ENCODE measurements around the gene THSD4. TPM values are rescaled to one million over a fixed set of nuclear protein-coding genes. Genes with fewer than 3 reads are reported as not detected.
A peak's percentile ranks its signal among the peaks of the same experiment; 100 is the strongest.
"Not testable (repeated sequence)": the region's sequence is repeated elsewhere in the genome, so short reads cannot be mapped to it uniquely, and the experiment has no call there.

THSD4 gene
- total and polyA plus RNA-seq, 2 experiments from 2014 or later = 5.1 to 25.5 TPM

DNA sequence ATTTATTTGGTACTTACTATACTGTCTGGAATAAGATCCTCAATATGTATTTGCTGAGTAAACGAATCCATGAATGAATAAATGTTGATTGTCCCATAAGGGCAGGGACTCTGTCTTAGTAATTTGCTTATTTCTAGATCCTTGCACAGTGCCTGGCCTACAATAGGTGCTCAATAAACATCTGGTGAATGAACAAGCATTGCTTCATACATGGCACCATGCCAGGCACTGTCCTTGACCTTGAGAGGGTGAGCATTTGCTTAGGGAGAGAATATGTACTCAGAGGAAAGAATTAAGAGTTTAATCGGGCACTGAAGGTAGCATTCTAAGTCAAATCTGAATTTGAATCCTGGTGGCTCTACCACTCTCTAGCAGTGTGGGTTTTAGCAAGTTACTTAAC lies 282.1 kb downstream of the THSD4 start:
- no peak for TF ChIP-seq CTCF (IDR thresholded peaks at IDR 0.05; ENCODE audit: low read depth, low read length)
- H3K9me3 ChIP-seq (ENCODE audit: low read depth) = no peaks in the 10 kb centered on the region
- H3K27me3 ChIP-seq = no peaks in the 10 kb centered on the region
- no peaks in the 10 kb centered on the region for H3K4me1 ChIP-seq (ENCODE audit: low read depth)
- peak in 1 of 2 donors; percentile 50 for DNase-seq (ENCODE audit: low read depth in 1 of 2, low spot score in 1 of 2)
- H3K27ac ChIP-seq = no peak overlapping the region
- H3K4me3 ChIP-seq = no peak overlapping the region
- no peaks in the 10 kb centered on the region for H3K36me3 ChIP-seq

- H3K4me1 ChIP-seq (ENCODE audit: low read depth) = no peaks in the 10 kb centered on the region
- H3K36me3 ChIP-seq = no peaks in the 10 kb centered on the region
- no peak overlapping the region for H3K4me3 ChIP-seq
- no peak for DNase-seq (ENCODE audit: low read depth in 1 of 2, low spot score in 1 of 2)
- H3K27me3 ChIP-seq = no peaks in the 10 kb centered on the region
- H3K9me3 ChIP-seq (ENCODE audit: low read depth) = no peaks in the 10 kb centered on the region
- TF ChIP-seq CTCF (IDR thresholded peaks at IDR 0.05; ENCODE audit: low read depth, low read length) = no peak
- H3K27ac ChIP-seq = no peak overlapping the region
These were observed 285.0 kb downstream of the THSD4 start for GRCh38 chr15:71400294-71400693.

DNA sequence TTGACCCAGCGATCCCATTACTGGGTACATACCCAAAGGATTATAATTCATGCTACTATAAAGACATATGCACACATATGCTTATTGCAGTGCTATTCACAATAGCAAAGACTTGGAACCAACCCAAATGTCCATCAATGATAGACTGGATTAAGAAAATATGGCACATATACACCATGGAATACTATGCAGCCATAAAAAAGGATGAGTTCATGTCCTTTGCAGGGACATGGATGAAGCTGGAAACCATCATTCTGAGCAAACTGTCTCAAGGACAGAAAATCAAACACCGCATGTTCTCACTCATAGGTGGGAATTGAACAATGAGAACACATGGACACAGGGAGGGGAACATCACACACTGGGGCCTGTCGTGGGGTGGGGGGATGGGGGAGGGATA lies 286.5 kb downstream of the THSD4 start:
- not testable (repeated sequence) for H3K9me3 ChIP-seq (ENCODE audit: low read depth); H3K27ac ChIP-seq; H3K27me3 ChIP-seq; H3K4me3 ChIP-seq; H3K4me1 ChIP-seq (ENCODE audit: low read depth); DNase-seq (ENCODE audit: low read depth in 1 of 2, low spot score in 1 of 2); H3K36me3 ChIP-seq

DNA sequence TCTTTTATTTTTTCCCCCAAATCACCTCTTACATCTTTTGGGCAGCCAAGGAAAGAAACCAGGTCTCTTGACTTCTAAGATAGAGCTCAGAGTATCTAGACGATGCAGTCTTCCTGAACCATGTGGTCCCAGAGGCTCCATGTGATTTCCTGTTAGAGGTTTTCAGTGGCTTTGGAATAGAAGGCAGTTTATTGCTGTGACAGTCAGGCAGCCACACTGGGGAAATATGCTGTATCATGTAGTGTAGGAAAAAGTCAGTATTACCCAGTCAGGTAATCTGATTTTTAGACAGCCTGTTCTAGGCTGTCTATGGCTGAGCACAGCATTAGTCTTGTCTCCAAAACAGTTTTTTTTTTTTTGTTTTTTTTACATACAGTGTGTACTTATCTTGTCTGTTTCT lies 294.3 kb downstream of the THSD4 start:
- no peaks in the 10 kb centered on the region for H3K36me3 ChIP-seq
- no peak for DNase-seq (ENCODE audit: low read depth in 1 of 2, low spot score in 1 of 2)
- no peak overlapping the region for H3K27ac ChIP-seq
- TF ChIP-seq CTCF (IDR thresholded peaks at IDR 0.05; ENCODE audit: low read depth, low read length) = no peak
- H3K4me3 ChIP-seq = no peak overlapping the region
- no peaks in the 10 kb centered on the region for H3K27me3 ChIP-seq
- H3K9me3 ChIP-seq (ENCODE audit: low read depth) = no peaks in the 10 kb centered on the region
- H3K4me1 ChIP-seq (ENCODE audit: low read depth) = peaks cover 12% of the 10 kb centered on the region

GRCh38 chr15:71410347-71410746 lies 295.1 kb downstream of the THSD4 start:
- TF ChIP-seq CTCF (IDR thresholded peaks at IDR 0.05; ENCODE audit: low read depth, low read length) = no peak
- no peaks in the 10 kb centered on the region for H3K36me3 ChIP-seq
- H3K27ac ChIP-seq = no peak overlapping the region
- no peak overlapping the region for H3K4me3 ChIP-seq
- no peaks in the 10 kb centered on the region for H3K9me3 ChIP-seq (ENCODE audit: low read depth)
- H3K4me1 ChIP-seq (ENCODE audit: low read depth) = peaks cover 12% of the 10 kb centered on the region
- H3K27me3 ChIP-seq = no peaks in the 10 kb centered on the region
- no peak for DNase-seq (ENCODE audit: low read depth in 1 of 2, low spot score in 1 of 2)

GRCh38 chr15:71411538-71412482 lies 296.5 kb downstream of the THSD4 start:
- no peaks in the 10 kb centered on the region for H3K27me3 ChIP-seq
- peaks cover 12% of the 10 kb centered on the region for H3K4me1 ChIP-seq (ENCODE audit: low read depth)
- H3K4me3 ChIP-seq = no peak overlapping the region
- no peak overlapping the region for H3K27ac ChIP-seq
- no peaks in the 10 kb centered on the region for H3K9me3 ChIP-seq (ENCODE audit: low read depth)
- no peaks in the 10 kb centered on the region for H3K36me3 ChIP-seq
- peak; percentile 7 to 42 for DNase-seq (ENCODE audit: low read depth in 1 of 2, low spot score in 1 of 2)
- TF ChIP-seq CTCF (IDR thresholded peaks at IDR 0.05; ENCODE audit: low read depth, low read length) = no peak

Data from cardiac muscle cell (in vitro differentiated cells and primary cell).